Bronchial epithelial cell (primary cell): ENCODE results near the gene PDYN. TPM values are rescaled to one million over a fixed set of nuclear protein-coding genes. Genes with fewer than 3 reads are reported as not detected.

Experiments
- DNase-seq: peaks from one replicate; pipeline ENCODE4 v3.0.0-alpha.2; 2010; ENCODE audit warnings: low read depth
- FAIRE-seq: peaks from 2 replicates; lab custom pipeline; 2011; peaks lifted over from hg19 to GRCh38; lab: Jason Lieb, UNC
- H3K27me3 ChIP-seq: 2 replicates; pipeline ENCODE4 v1.5.1; 2011; ENCODE audit warnings: low read length; ENCODE audit not compliant: control insufficient read depth, insufficient read depth
- H3K36me3 ChIP-seq: 2 replicates; pipeline ENCODE4 v1.5.1; 2011; ENCODE audit warnings: low read length; ENCODE audit not compliant: control insufficient read depth, insufficient read depth
- H3K4me3 ChIP-seq: 2 replicates; pipeline ENCODE4 v1.5.1; 2011; ENCODE audit warnings: mild to moderate bottlenecking, low read depth, low read length, control low read depth
- CTCF ChIP-seq: IDR thresholded peaks from 2 replicates; pipeline ENCODE4 v1.5.1; 2011; ENCODE audit warnings: mild to moderate bottlenecking, moderate library complexity, low read length, control low read depth, inconsistent platforms; ENCODE audit not compliant: insufficient read depth, severe bottlenecking
- total RNA-seq: library from RNA; depleted of rRNA; stranded (reverse); fragments of >200 nt; gene quantifications from 2 replicates; pipeline ENCODE4 v1.2.1, GENCODE V29; 2014

PDYN gene
- total RNA-seq, 1 donor from 2014 or later: not detected

GRCh38 chr20:1994627-1995026 is 769 bp upstream of the PDYN start:
- H3K4me3 ChIP-seq: no peak overlapping the region
- H3K27me3 ChIP-seq: peaks cover 26% of the 10 kb centered on the region
- no peak for TF ChIP-seq CTCF
- no peak for DNase-seq
- no peaks in the 10 kb centered on the region for H3K36me3 ChIP-seq
- no peak for FAIRE-seq

- no peak for DNase-seq
- Histone ChIP-seq H3K4me3 (no peak overlapping the region), H3K36me3 (no peaks in the 10 kb centered on the region), H3K27me3 (peaks cover 20% of the 10 kb centered on the region)
- no peak for FAIRE-seq
- TF ChIP-seq CTCF: no peak
Observed at GRCh38 chr20:1992359-1993110, 1.3 kb downstream of the PDYN start.

GRCh38 chr20:1987826-1988225 is 6.0 kb downstream of the PDYN start:
- DNase-seq (no peak), FAIRE-seq (no peak)
- Histone ChIP-seq H3K27me3 (peaks cover 6% of the 10 kb centered on the region), H3K4me3 (no peak overlapping the region), H3K36me3 (no peaks in the 10 kb centered on the region)
- TF ChIP-seq CTCF: no peak

GRCh38 chr20:1983301-1983700 is 10.6 kb downstream of the PDYN start:
- Histone ChIP-seq H3K36me3 (no peaks in the 10 kb centered on the region), H3K4me3 (no peak overlapping the region), H3K27me3 (no peaks in the 10 kb centered on the region)
- FAIRE-seq: peak; percentile 90
- no peak for DNase-seq
- TF ChIP-seq CTCF: no peak

GRCh38 chr20:1982686-1983085 is 11.2 kb downstream of the PDYN start:
- DNase-seq (no peak), FAIRE-seq (peak; percentile 23)
- H3K36me3 ChIP-seq: no peaks in the 10 kb centered on the region
- TF ChIP-seq CTCF: no peak
- no peaks in the 10 kb centered on the region for H3K27me3 ChIP-seq
- H3K4me3 ChIP-seq: no peak overlapping the region
